ENCODE measurements around the gene TMEM167A.
"Not testable (repeated sequence)": the region's sequence is repeated elsewhere in the genome, so short reads cannot be mapped to it uniquely, and the experiment has no call there.

DNA sequence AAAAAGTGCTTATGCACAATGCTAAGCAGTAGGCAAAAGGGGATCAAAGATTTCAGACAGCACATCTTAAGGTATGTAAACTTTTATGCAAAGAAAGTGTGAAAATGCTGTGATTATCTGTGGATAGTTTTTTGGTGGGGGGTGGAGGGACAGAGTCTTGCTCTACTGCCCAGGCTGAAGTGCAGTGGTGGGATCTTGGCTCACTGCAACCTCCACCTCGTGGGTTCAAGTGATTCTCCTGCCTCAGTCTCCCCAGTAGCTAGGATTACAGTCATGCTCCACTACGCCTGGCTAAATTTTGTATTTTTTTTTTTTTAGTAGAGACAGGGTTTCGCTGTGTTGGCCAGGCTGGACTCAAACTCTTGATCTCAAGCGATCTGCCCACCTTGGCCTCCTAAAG is 9.8 kb downstream of the TMEM167A start:
- TF ChIP-seq, protein P1, sequence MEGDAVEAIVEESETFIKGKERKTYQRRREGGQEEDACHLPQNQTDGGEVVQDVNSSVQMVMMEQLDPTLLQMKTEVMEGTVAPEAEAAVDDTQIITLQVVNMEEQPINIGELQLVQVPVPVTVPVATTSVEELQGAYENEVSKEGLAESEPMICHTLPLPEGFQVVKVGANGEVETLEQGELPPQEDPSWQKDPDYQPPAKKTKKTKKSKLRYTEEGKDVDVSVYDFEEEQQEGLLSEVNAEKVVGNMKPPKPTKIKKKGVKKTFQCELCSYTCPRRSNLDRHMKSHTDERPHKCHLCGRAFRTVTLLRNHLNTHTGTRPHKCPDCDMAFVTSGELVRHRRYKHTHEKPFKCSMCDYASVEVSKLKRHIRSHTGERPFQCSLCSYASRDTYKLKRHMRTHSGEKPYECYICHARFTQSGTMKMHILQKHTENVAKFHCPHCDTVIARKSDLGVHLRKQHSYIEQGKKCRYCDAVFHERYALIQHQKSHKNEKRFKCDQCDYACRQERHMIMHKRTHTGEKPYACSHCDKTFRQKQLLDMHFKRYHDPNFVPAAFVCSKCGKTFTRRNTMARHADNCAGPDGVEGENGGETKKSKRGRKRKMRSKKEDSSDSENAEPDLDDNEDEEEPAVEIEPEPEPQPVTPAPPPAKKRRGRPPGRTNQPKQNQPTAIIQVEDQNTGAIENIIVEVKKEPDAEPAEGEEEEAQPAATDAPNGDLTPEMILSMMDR (IDR thresholded peaks at IDR 0.05) = not testable (repeated sequence)
- TF ChIP-seq EZH2 (IDR thresholded peaks at IDR 0.05; ENCODE audit: borderline replicate concordance, insufficient read depth, low read depth, low read length, poor library complexity, severe bottlenecking) = not testable (repeated sequence)
